Natural killer cell treated with Interleukin-12 subunit alpha and Interleukin-12 subunit beta and Interleukin-15 and Interleukin-18, amount 100 ng/mL, for 72 hours (primary cell): ENCODE measurements around the gene MX2. TPM values are rescaled to one million over a fixed set of nuclear protein-coding genes. Genes with fewer than 3 reads are reported as not detected.
A peak's percentile ranks its signal among the peaks of the same experiment; 100 is the strongest.

ENCODE experiments used
- ATAC-seq, 2 donors: fragments of 150-1000 bp; cut with Tn5 transposase in 1 of 2; sonication (Bioruptor Pico), chemical (Tn5 transposase) in 1 of 2; 2 replicates each; pipeline ENCODE4 v1.10.0; 2021
- DNase-seq: peaks from one replicate; pipeline ENCODE4 v3.0.0; 2022; ENCODE audit warnings: low spot score
- H3K27ac Mint-ChIP-seq, 2 donors: 1 replicate in 1 of 2; 2 replicates in 1 of 2; pipeline ENCODE4 v1.8.0; 2022; ENCODE audit warnings: mixed read lengths in 2 of 2, mild to moderate bottlenecking in 1 of 2, moderate library complexity in 1 of 2
- H3K27me3 Mint-ChIP-seq, 2 donors: 1 replicate in 1 of 2; 2 replicates in 1 of 2; pipeline ENCODE4 v1.8.0; 2022; ENCODE audit warnings: mixed read lengths in 2 of 2
- H3K36me3 Mint-ChIP-seq: one replicate; pipeline ENCODE4 v1.8.0; 2022; ENCODE audit warnings: mixed read lengths
- H3K4me1 Mint-ChIP-seq, 2 donors: 1 replicate in 1 of 2; 2 replicates in 1 of 2; pipeline ENCODE4 v1.8.0; 2022; ENCODE audit warnings: low read depth in 2 of 2, mixed read lengths in 2 of 2, mild to moderate bottlenecking in 1 of 2
- H3K4me3 Mint-ChIP-seq: one replicate; pipeline ENCODE4 v1.8.0; 2022; ENCODE audit warnings: mixed read lengths
- H3K9me3 Mint-ChIP-seq: 2 replicates; pipeline ENCODE4 v1.8.0; 2022; ENCODE audit warnings: mixed read lengths
- total RNA-seq, 2 donors: library from RNA; stranded (reverse); gene quantifications; one replicate each; pipeline ENCODE4 v1.2.3, GENCODE V29; 2022

The MX2 gene
- total RNA-seq, 2 donors from 2014 or later = 7.9 to 14.1 TPM

DNA sequence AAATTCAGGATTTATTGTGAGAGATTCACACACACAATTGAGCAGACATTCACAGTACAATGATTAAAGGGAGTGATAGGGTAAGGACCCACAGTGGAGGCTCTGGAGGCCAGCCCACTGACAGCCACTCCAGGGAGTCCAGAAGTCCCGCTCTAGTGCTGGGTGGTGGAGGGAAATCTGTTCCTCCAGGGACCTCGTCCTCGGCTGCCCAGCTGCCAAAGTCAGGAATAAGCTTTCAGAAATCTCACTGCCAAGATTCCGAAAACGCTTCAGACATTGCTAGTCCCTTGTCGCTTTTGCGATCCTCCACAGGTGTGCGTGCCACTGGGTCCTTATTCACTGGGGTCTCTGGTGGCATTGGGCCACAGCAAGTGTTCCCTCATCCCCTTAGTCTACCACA lies 66.5 kb downstream of the MX2 start:
- Mint-ChIP-seq H3K27ac (no peak overlapping the region), H3K4me1 (peaks cover 8 to 15% of the 10 kb centered on the region in 2 donors), H3K4me3 (no peak overlapping the region), H3K36me3 (peaks cover 2% of the 10 kb centered on the region), H3K27me3 (no peaks in the 10 kb centered on the region), H3K9me3 (no peaks in the 10 kb centered on the region)
- no peak for ATAC-seq
- no peak for DNase-seq

DNA sequence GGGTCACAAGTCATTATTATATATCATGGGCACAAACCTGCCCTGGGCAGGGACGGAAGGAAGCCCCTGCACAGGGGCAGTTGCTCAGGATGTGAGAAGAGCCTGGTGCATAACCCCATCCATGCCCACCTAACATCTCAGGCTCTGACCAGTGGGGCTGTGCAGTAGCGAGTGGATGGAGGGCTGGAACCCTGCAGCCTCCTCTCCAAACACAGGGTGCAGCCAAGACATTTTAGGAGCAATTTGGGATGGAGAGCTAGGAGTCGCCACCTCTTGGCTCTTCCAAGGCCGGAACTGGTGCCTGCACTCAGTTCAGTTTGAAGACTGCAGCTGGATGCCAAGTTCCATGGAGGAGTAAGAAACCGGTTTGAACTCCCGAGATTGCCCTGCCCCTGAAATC lies 67.0 kb downstream of the MX2 start:
- no peak for DNase-seq
- Mint-ChIP-seq H3K27ac (no peak overlapping the region), H3K4me3 (no peak overlapping the region), H3K36me3 (peaks cover 5% of the 10 kb centered on the region), H3K4me1 (peaks cover 5 to 11% of the 10 kb centered on the region in 2 donors), H3K9me3 (no peaks in the 10 kb centered on the region), H3K27me3 (no peaks in the 10 kb centered on the region)
- ATAC-seq = no peak

GRCh38 chr21:41429305-41429704 lies 67.5 kb downstream of the MX2 start:
- ATAC-seq (no peak), DNase-seq (no peak)
- H3K27ac Mint-ChIP-seq = no peak overlapping the region
- no peaks in the 10 kb centered on the region for H3K9me3 Mint-ChIP-seq
- no peak overlapping the region for H3K4me3 Mint-ChIP-seq
- H3K27me3 Mint-ChIP-seq = no peaks in the 10 kb centered on the region
- peaks cover 5 to 11% of the 10 kb centered on the region in 2 donors for H3K4me1 Mint-ChIP-seq
- H3K36me3 Mint-ChIP-seq = peaks cover 8% of the 10 kb centered on the region

GRCh38 chr21:41429925-41430491 lies 68.2 kb downstream of the MX2 start:
- DNase-seq (no peak), ATAC-seq (no peak)
- H3K4me1 Mint-ChIP-seq = peaks cover 2 to 11% of the 10 kb centered on the region in 2 donors
- H3K9me3 Mint-ChIP-seq = no peaks in the 10 kb centered on the region
- H3K4me3 Mint-ChIP-seq = no peak overlapping the region
- H3K36me3 Mint-ChIP-seq = peaks cover 15% of the 10 kb centered on the region
- no peak overlapping the region for H3K27ac Mint-ChIP-seq
- no peaks in the 10 kb centered on the region for H3K27me3 Mint-ChIP-seq

GRCh38 chr21:41431788-41432548 lies 70.1 kb downstream of the MX2 start:
- DNase-seq (no peak), ATAC-seq (no peak)
- H3K36me3 Mint-ChIP-seq = peaks cover 31% of the 10 kb centered on the region
- no peak overlapping the region for H3K27ac Mint-ChIP-seq
- no peaks in the 10 kb centered on the region for H3K9me3 Mint-ChIP-seq
- H3K4me3 Mint-ChIP-seq = no peak overlapping the region
- H3K27me3 Mint-ChIP-seq = no peaks in the 10 kb centered on the region
- peaks cover 0 to 6% of the 10 kb centered on the region in 2 donors for H3K4me1 Mint-ChIP-seq

DNA sequence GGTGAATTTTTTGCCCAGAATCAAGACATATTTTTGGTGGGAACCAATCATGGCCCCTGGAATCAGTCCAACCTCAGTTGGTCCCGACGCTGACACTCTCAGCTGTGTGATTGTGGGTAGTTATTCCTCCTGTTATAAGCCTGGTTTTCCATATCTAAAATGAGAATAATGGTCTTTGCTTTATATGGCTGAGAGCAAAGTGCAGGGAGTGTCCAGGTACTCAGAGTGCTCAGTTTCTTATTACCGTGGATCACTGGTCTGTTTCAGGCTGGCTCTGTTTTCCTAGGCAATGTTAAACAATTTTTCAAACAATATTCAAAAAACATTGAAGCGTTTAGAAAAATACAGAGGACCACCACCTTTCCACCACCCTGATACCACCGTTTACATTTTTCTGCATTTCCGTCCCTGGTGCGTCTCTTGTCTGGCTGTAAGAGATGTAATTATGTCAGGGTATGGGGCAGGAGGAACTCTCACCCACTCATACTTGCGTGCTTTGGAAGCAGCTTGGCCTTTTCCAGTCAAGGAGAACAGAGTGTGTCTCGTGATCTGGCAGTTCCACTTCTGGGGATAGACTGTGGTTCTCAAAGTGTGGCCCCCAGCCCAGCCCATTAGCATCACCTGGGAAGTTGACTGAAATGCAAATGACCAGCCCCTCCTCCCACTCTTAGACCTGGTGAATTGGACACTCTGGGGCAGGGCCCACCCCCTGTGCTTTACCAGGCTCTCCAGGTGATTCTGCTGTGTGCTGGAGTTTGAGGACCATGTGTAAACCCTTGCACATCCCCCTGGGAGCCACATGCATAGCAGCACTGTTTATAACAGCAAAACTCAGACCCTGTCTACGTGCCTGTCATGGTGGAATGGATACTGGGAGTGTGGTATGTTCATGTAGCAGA lies 71.0 kb downstream of the MX2 start:
- no peak overlapping the region for H3K4me3 Mint-ChIP-seq
- H3K27me3 Mint-ChIP-seq = no peaks in the 10 kb centered on the region
- no peaks in the 10 kb centered on the region for H3K9me3 Mint-ChIP-seq
- peaks cover 0 to 6% of the 10 kb centered on the region in 2 donors for H3K4me1 Mint-ChIP-seq
- ATAC-seq (no peak), DNase-seq (no peak)
- peaks cover 31% of the 10 kb centered on the region for H3K36me3 Mint-ChIP-seq
- no peak overlapping the region for H3K27ac Mint-ChIP-seq

GRCh38 chr21:41433566-41433965 lies 71.7 kb downstream of the MX2 start:
- Mint-ChIP-seq H3K27me3 (no peaks in the 10 kb centered on the region), H3K27ac (no peak overlapping the region), H3K4me1 (peaks cover 0 to 8% of the 10 kb centered on the region in 2 donors), H3K9me3 (no peaks in the 10 kb centered on the region), H3K4me3 (no peak overlapping the region), H3K36me3 (peaks cover 31% of the 10 kb centered on the region)
- ATAC-seq = no peak
- DNase-seq = no peak

- Mint-ChIP-seq H3K27ac (no peak overlapping the region), H3K4me3 (no peak overlapping the region), H3K27me3 (no peaks in the 10 kb centered on the region), H3K36me3 (peaks cover 31% of the 10 kb centered on the region), H3K9me3 (no peaks in the 10 kb centered on the region), H3K4me1 (peaks cover 0 to 8% of the 10 kb centered on the region in 2 donors)
- DNase-seq (no peak), ATAC-seq (no peak)
Observed at GRCh38 chr21:41435706-41436105, 73.9 kb downstream of the MX2 start.

- ATAC-seq = peak in 1 of 2 donors; percentile 70
- DNase-seq = no peak
- H3K4me1 Mint-ChIP-seq = peaks cover 0 to 8% of the 10 kb centered on the region in 2 donors
- H3K27me3 Mint-ChIP-seq = no peaks in the 10 kb centered on the region
- H3K9me3 Mint-ChIP-seq = no peaks in the 10 kb centered on the region
- no peak overlapping the region for H3K27ac Mint-ChIP-seq
- H3K36me3 Mint-ChIP-seq = peaks cover 41% of the 10 kb centered on the region
- H3K4me3 Mint-ChIP-seq = no peak overlapping the region
Observed at GRCh38 chr21:41437729-41438128, 75.9 kb downstream of the MX2 start.

DNA sequence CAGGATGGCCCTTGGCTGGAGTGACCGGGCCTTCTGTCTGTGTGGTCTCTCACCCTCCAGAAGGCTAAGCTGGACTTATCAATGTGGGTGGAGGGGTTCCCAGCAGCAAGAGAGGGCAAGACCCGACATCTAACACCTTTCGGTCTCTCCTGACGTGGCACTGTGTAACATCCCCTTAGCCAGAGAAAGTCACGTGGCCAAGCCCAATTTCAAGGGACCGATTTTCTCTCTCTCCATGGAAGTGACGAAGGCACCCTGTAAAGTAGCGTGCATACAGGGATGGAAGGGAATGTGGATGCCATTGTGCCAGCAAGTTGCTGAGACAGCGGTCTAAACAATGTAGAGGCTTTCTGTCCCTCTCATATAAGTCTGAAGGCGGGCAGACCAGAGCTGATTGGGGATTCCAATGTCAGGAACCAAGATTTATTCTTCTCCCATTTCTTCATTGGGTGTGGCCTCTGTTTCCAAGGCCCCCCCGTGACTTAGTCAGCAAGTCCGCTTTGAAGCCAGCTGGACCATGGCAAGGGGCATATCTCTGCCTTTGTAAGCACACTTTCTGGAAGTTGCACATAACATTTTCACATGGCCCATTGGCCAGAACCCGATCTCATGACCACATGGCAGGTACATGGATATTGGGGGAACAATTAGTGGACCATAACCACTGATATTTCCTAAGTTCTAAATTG lies 76.7 kb downstream of the MX2 start:
- Mint-ChIP-seq H3K27ac (no peak overlapping the region), H3K36me3 (peaks cover 42% of the 10 kb centered on the region), H3K4me3 (no peak overlapping the region), H3K9me3 (no peaks in the 10 kb centered on the region), H3K4me1 (peaks cover 0 to 8% of the 10 kb centered on the region in 2 donors), H3K27me3 (no peaks in the 10 kb centered on the region)
- no peak for DNase-seq
- no peak for ATAC-seq

DNA sequence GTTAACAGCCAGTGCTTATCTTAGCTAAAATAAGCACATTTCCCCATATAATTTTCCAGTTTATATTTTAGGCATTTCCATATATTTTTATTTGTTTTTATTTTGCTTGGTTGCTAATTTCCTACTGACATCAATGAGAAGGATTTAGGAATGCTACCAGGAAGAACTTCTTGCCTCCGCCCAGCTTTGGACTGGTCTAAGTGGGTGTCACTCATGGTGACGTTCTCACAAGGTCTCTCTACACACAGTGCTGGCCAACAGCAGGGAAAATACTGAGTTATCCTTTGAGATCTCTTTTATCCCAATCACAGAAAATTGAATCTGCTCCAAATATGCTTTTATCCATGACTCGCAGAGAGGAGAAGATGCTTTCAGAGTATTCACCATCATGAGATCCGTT lies 77.4 kb downstream of the MX2 start:
- DNase-seq (no peak), ATAC-seq (no peak)
- Mint-ChIP-seq H3K4me1 (peaks cover 0 to 8% of the 10 kb centered on the region in 2 donors), H3K27me3 (no peaks in the 10 kb centered on the region), H3K9me3 (no peaks in the 10 kb centered on the region), H3K36me3 (peaks cover 40% of the 10 kb centered on the region), H3K4me3 (no peak overlapping the region), H3K27ac (no peak overlapping the region)

DNA sequence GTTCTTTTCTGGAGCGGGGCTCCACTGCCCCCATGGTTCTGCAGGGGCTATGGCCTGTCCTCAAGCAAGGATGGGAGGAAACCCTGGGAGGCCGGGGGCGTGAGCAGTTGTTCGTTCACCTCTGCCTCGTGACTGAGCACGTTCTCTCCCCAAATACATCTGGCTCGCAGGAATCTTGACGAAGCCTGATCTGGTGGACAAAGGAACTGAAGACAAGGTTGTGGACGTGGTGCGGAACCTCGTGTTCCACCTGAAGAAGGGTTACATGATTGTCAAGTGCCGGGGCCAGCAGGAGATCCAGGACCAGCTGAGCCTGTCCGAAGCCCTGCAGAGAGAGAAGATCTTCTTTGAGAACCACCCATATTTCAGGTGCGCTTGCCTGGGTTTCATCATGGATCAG lies 79.7 kb downstream of the MX2 start:
- DNase-seq (no peak), ATAC-seq (no peak)
- peaks cover 21% of the 10 kb centered on the region for H3K36me3 Mint-ChIP-seq
- H3K27me3 Mint-ChIP-seq = no peaks in the 10 kb centered on the region
- H3K4me3 Mint-ChIP-seq = no peak overlapping the region
- H3K27ac Mint-ChIP-seq = no peak overlapping the region
- no peaks in the 10 kb centered on the region for H3K9me3 Mint-ChIP-seq
- peaks cover 0 to 4% of the 10 kb centered on the region in 2 donors for H3K4me1 Mint-ChIP-seq

- no peak for DNase-seq
- Mint-ChIP-seq H3K27ac (no peak overlapping the region), H3K9me3 (no peaks in the 10 kb centered on the region), H3K4me1 (peaks cover 0 to 3% of the 10 kb centered on the region in 2 donors), H3K4me3 (no peak overlapping the region), H3K27me3 (no peaks in the 10 kb centered on the region), H3K36me3 (peaks cover 16% of the 10 kb centered on the region)
- no peak for ATAC-seq
Observed at GRCh38 chr21:41442481-41443186, 80.8 kb downstream of the MX2 start.
